ENCODE results near the gene MPDZ.

GRCh38 chr9:13189362-13189761 lies 90.1 kb downstream of the MPDZ start:
- TF ChIP-seq SP1 (IDR thresholded peaks at IDR 0.05) (no peak), SP1 (CRISPR knock-in tag; IDR thresholded peaks at IDR 0.05) (no peak), USF2 (IDR thresholded peaks at IDR 0.05; ENCODE audit: low read depth, low read length) (no peak), USF2 (CRISPR knock-in tag; IDR thresholded peaks at IDR 0.05; ENCODE audit: borderline replicate concordance) (no peak), HCFC1 (IDR thresholded peaks at IDR 0.05; ENCODE audit: low read depth, low read length) (no peak), KLF6 (CRISPR knock-in tag; IDR thresholded peaks at IDR 0.05) (no peak), MED1 (CRISPR knock-in tag; IDR thresholded peaks at IDR 0.05) (no peak)
